ENCODE data around the gene TSPAN9.

DNA sequence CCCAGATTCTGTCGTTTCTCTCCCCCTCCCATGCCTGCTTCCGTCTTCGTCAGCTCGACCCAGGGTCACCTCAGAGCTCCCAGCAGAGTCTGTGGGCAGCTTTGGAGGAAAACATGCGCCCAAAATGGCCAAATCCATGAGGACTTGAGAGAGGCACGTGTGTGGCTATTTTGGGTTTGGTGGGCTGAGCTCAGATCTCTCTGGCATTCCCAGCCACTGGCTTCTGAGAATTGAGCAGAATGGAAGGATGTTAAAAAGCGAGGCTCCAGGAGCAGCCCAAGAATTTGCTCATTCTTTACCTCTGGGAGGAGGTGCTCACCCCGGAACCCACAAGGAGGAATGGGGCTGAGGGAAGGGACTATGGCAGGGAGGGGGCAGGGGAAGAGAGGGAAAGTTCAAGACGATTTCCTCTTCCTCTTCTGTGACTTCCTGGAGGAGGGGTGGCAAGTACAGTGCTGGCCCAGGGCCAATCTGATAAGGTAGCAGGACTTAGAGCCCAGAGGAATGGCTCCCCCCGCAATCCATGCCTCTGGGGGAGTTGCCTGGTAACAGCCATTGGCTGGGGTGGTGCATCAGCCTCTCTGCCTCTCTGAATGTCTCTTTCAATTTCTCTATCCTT is 20.1 kb downstream of the TSPAN9 start:
- TF ChIP-seq, protein P1, sequence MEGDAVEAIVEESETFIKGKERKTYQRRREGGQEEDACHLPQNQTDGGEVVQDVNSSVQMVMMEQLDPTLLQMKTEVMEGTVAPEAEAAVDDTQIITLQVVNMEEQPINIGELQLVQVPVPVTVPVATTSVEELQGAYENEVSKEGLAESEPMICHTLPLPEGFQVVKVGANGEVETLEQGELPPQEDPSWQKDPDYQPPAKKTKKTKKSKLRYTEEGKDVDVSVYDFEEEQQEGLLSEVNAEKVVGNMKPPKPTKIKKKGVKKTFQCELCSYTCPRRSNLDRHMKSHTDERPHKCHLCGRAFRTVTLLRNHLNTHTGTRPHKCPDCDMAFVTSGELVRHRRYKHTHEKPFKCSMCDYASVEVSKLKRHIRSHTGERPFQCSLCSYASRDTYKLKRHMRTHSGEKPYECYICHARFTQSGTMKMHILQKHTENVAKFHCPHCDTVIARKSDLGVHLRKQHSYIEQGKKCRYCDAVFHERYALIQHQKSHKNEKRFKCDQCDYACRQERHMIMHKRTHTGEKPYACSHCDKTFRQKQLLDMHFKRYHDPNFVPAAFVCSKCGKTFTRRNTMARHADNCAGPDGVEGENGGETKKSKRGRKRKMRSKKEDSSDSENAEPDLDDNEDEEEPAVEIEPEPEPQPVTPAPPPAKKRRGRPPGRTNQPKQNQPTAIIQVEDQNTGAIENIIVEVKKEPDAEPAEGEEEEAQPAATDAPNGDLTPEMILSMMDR (IDR thresholded peaks at IDR 0.05), result no peak
- TF ChIP-seq POLR2AphosphoS5 (IDR thresholded peaks at IDR 0.05) (no peak), POLR2A (IDR thresholded peaks at IDR 0.05) (no peak)
